Measurements from ENCODE around the gene AUNIP.

Gene AUNIP

GRCh38 chr1:25800703-25801377, 58.4 kb downstream of the AUNIP start:
- DNase-seq: no peak
- TF ChIP-seq POLR2A (IDR thresholded peaks at IDR 0.05; ENCODE audit: low read length) (no peak), GATA1 (IDR thresholded peaks at IDR 0.05; ENCODE audit: low read depth, low read length) (no peak)

DNA sequence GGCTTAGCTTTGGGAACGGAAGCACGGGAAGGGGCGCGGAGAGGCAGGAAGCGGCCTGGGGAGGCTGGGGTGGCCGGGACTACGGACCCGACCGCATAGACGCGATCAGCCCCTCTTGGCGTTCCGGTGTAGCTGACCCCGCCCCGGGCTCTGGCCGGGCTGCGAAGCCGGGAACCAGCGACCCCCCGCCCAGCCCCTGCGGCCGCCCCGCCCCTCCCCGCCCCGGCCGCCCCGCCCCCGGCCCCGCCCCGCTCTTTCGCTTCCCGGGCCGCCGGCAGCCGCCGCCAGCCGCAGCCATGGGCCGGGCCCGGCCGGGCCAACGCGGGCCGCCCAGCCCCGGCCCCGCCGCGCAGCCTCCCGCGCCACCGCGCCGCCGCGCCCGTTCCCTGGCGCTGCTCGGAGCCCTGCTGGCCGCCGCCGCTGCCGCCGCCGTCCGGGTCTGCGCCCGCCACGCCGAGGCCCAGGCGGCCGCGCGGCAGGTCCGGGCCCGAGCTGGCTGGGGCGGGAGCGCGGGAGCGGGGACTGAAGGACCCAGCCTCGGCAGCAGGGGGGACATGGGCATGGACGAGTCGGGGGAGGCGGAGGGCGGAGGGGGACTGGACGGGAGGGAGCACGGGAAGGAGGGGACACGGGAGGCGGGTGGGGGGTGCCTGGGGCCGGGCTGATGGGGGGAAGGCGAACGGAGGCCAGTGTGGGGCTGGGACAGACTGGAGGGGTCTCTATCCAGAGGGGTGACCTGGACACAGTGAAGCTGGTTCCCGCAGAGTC, 59.1 kb downstream of the AUNIP start, which contains the start of gene SELENON:
TSS of gene SELENON (plus strand) at position 259 of the 768 bp plus-strand sequence. CDS start at position 297, 38 bp downstream.
- TF ChIP-seq POLR2A (IDR thresholded peaks at IDR 0.05; ENCODE audit: low read length): no peak
- no peak for TF ChIP-seq GATA1 (IDR thresholded peaks at IDR 0.05; ENCODE audit: low read depth, low read length)
- peak in 1 of 2 experiments; percentile 51 for DNase-seq

DNA sequence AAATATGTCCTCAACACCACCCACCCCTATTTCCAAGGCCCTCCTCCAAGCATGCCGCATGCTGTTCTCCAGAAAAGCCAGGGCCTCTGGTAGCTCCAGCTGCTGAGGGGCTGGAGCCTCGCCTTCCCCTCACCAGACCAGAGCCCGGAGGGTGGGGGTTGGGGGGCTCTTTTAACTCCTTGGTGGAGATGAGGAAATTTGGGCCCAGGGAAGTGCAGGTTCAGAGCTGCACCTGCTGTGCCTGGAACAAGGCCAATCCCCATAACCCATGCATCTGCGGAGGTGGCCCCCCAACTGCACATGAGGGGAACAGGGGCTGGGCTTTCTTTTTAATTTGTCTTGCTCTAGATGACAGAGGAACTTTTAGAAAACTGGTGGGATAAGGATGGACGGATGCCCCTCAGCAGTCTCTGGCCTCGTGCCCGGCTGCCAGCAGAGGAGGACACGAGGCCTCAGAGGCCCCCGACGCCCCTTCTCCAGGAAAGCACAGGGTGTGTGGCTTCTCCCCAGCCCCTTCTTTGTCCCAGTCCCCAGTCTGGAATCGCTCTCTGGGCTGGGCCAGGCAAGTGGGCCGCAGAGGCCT, 59.8 kb downstream of the AUNIP start:
- DNase-seq: no peak
- no peak for TF ChIP-seq POLR2A (IDR thresholded peaks at IDR 0.05; ENCODE audit: low read length)
- TF ChIP-seq GATA1 (IDR thresholded peaks at IDR 0.05; ENCODE audit: low read depth, low read length): no peak

DNA sequence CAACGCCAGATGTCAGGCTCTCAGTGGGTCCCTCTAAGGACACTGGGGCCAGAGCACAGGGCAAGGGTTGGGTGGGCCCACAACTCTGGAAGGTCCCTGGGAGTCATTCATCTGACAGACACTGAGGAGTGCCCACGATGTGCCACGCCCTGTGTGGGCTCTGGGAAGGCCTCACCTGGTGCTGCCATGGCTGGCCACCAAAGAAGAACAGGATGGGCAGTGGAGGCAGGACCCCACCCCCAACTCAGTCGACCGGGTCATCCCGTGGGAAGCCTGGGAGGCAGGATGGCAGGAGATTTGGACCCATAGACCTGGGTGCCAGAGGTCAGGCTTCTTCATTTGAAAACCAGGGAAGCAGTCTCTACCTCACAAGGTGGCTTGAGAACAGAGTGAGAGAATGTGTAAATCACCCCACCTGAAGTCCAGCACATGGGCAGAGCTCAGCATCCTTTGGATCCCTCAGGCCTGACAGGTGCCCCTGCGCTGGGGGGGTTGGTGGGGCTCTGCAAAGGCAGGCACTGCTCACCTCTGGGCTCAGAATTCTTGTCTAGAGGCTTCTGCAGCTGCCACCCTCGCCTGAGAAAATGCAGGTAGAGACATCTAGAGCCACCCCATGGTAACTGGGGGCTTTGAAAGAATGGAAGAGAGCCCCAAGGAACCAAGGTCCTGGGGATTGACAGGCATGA, 60.4 kb downstream of the AUNIP start:
- DNase-seq: no peak
- no peak for TF ChIP-seq GATA1 (IDR thresholded peaks at IDR 0.05; ENCODE audit: low read depth, low read length)
- no peak for TF ChIP-seq POLR2A (IDR thresholded peaks at IDR 0.05; ENCODE audit: low read length)

- peak in 1 of 2 experiments; percentile 58 for DNase-seq
- TF ChIP-seq GATA1 (IDR thresholded peaks at IDR 0.05; ENCODE audit: low read depth, low read length) (no peak), POLR2A (IDR thresholded peaks at IDR 0.05; ENCODE audit: low read length) (no peak)
Measured at GRCh38 chr1:25797939-25798338, 61.3 kb downstream of the AUNIP start.

GRCh38 chr1:25796811-25797458, 62.3 kb downstream of the AUNIP start:
- peak in 1 of 2 experiments; percentile 80 for DNase-seq
- TF ChIP-seq GATA1 (IDR thresholded peaks at IDR 0.05; ENCODE audit: low read depth, low read length) (no peak), POLR2A (IDR thresholded peaks at IDR 0.05; ENCODE audit: low read length) (no peak)

DNA sequence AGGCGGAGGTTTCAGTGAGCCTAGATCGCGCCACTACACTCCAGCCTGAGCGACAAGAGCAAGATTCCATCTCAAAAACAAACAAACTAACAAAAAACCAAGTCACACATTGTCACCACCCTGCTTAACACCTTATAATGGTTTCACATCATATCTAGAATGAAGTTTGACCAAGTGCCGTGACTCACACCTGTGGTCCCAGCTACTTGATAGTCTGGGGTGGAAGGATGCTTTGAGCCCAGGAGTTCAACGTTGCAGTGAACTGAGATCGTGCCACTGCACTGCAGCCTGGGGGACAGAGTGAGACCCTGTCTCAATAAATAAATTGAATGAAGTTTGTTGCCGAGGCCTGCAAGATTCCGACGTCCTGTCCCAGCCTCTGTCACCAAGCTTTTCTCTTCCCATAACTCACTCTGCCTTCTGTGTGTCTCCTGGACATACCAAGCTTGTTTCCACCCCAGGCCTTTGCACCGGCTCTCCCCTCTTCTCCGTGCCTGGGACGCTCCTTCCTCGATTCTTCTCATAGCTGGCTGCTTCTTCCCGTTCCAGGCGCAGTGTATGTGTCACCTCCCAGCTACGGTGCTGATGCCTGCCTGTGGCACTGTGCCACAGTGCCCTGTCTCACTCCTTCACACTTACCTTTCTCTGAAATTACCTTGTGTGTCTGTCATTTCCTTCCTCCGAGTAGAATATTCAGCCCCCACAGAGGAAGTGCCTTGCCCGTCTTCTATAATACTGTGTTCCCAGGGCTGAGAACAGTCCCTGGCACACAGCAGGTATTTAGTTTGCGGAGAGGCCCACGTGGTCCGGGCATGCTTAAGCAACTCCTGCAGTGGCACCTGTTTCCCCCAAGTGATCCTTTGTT, 63.1 kb downstream of the AUNIP start:
- DNase-seq: no peak

DNA sequence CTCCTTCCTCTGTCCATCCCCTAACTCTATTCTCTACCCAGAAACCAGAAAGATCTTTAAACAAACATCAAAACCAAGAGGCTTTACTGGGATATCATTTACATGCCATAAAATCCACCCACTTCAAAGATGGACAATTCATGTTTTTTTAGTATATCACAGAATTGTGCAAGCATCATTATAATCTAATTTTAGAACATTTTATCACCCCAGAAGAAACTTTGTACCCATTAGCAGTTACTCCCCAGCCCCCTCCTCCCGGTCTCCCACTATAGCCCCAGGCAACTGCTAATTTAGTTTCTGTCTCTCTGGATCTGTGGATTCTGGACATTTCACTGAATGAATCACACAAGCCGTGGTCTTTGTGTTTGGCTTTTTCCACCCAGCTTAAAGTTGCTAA, 64.0 kb downstream of the AUNIP start:
- DNase-seq: no peak

More for the DNA sequence above, 63.1 kb downstream of the AUNIP start:
- no peak for TF ChIP-seq GATA1 (IDR thresholded peaks at IDR 0.05; ENCODE audit: low read depth, low read length)
- no peak for TF ChIP-seq POLR2A (IDR thresholded peaks at IDR 0.05; ENCODE audit: low read length)

GRCh38 chr1:25794325-25794724, 64.9 kb downstream of the AUNIP start:
- TF ChIP-seq POLR2A (IDR thresholded peaks at IDR 0.05; ENCODE audit: low read length): no peak
- no peak for TF ChIP-seq GATA1 (IDR thresholded peaks at IDR 0.05; ENCODE audit: low read depth, low read length)
- DNase-seq: no peak

More for the DNA sequence above, 64.0 kb downstream of the AUNIP start:
- TF ChIP-seq GATA1 (IDR thresholded peaks at IDR 0.05; ENCODE audit: low read depth, low read length): no peak
- no peak for TF ChIP-seq POLR2A (IDR thresholded peaks at IDR 0.05; ENCODE audit: low read length)

GRCh38 chr1:25793585-25794170, 65.6 kb downstream of the AUNIP start:
- TF ChIP-seq POLR2A (IDR thresholded peaks at IDR 0.05; ENCODE audit: low read length): no peak
- TF ChIP-seq GATA1 (IDR thresholded peaks at IDR 0.05; ENCODE audit: low read depth, low read length): no peak

DNA sequence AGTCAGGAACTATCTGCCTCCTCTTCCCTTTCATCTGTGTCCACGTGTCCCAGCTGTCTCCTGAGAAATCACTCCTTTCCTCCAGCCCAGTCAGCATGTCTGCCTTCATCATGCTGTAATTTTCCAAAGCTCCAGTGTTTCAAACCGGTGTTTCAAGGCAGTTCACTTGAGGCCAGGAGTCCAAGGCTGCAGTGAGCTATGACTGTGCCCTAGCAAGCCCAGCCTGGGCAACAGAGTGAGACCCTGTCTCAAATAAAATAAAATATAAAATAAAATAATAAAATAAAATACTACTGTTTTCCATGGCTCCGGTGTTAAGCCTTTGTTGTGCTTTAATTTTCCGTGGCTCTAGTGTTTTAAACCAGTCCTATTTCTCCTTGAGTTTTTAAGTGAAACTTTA, 67.1 kb downstream of the AUNIP start:
- DNase-seq: no peak
- no peak for TF ChIP-seq GATA1 (IDR thresholded peaks at IDR 0.05; ENCODE audit: low read depth, low read length)
- no peak for TF ChIP-seq POLR2A (IDR thresholded peaks at IDR 0.05; ENCODE audit: low read length)

More at GRCh38 chr1:25793585-25794170, 65.6 kb downstream of the AUNIP start:
- no peak for DNase-seq

DNA sequence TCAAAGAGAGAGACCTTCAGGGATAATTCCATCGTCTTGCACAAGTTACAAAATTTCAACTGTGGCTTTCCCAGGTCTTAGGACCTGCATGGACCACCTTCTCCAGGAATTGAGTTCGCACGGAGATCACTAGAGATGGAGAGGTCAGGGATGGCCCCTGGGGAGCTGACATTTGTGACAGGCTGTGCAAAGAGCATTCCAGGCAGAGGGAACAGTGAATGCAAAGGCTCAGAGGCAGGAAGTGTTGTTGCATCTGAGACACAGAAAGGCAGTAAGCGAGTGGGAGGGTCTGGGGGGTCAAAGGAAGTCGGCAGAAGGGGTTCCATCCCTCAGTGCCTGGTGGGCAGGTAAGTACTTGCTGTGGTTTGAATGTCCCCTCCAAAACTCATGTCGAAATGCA, 68.8 kb downstream of the AUNIP start:
- no peak for DNase-seq
- TF ChIP-seq GATA1 (IDR thresholded peaks at IDR 0.05; ENCODE audit: low read depth, low read length) (no peak), POLR2A (IDR thresholded peaks at IDR 0.05; ENCODE audit: low read length) (no peak)
